Small intestine (tissue), 7 donors: ENCODE measurements around the gene GJD4. TPM values are rescaled to one million over a fixed set of nuclear protein-coding genes. Genes with fewer than 3 reads are reported as not detected.

Experiments
- DNase-seq, 2 donors: peaks; one replicate each; pipeline versions ENCODE4 v3.0.0 to v3.0.0-alpha.2; 2013
- FAIRE-seq: peaks from 2 replicates; lab custom pipeline; 2012; peaks lifted over from hg19 to GRCh38; lab: Jason Lieb, UNC
- H3K27ac ChIP-seq, 3 donors: one replicate each; pipeline ENCODE4 v1.5.1; 2013; ENCODE audit warnings: low read length in 2 of 3, mild to moderate bottlenecking in 2 of 3, control low read depth in 1 of 3, inconsistent platforms in 1 of 3, low read depth in 1 of 3, moderate library complexity in 1 of 3
- H3K27me3 ChIP-seq, 3 donors: one replicate each; pipeline ENCODE4 v1.6.1; 2013; ENCODE audit warnings: low read length in 3 of 3, inconsistent platforms in 1 of 3; ENCODE audit not compliant: control insufficient read depth in 3 of 3, insufficient read depth in 3 of 3
- H3K36me3 ChIP-seq, 3 donors: one replicate each; pipeline ENCODE4 v1.6.1; 2013; ENCODE audit warnings: low read length in 3 of 3, inconsistent platforms in 1 of 3, low read depth in 1 of 3, mild to moderate bottlenecking in 1 of 3, moderate library complexity in 1 of 3; ENCODE audit not compliant: control insufficient read depth in 3 of 3, insufficient read depth in 2 of 3
- H3K4me1 ChIP-seq, 3 donors: one replicate each; pipeline ENCODE4 v1.6.1; 2013; ENCODE audit warnings: low read length in 2 of 3, inconsistent platforms in 1 of 3, low read depth in 1 of 3, mild to moderate bottlenecking in 1 of 3, moderate library complexity in 1 of 3; ENCODE audit not compliant: control insufficient read depth in 3 of 3, insufficient read depth in 2 of 3
- H3K4me3 ChIP-seq, 3 donors: one replicate each; pipeline ENCODE4 v1.5.1; 2013; ENCODE audit warnings: low read length in 3 of 3, control low read depth in 1 of 3, inconsistent platforms in 1 of 3, low read depth in 1 of 3, mild to moderate bottlenecking in 1 of 3, moderate library complexity in 1 of 3
- H3K9me3 ChIP-seq, 2 donors: one replicate each; pipeline ENCODE4 v1.6.1; 2013; ENCODE audit warnings: low read depth in 1 of 2, low read length in 1 of 2; ENCODE audit not compliant: control insufficient read depth in 2 of 2, insufficient read depth in 1 of 2
- WGBS, 3 donors: extraction: QIAGEN DNeasy Blood & Tissue Kit; methylation state at CpG; one replicate each; pipeline ENCODE4 v1.1.7; 2013; 5-methylcytosine and 5-hydroxymethylcytosine counted together
- polyA plus RNA-seq, 4 donors: library from polyadenylated mRNA; stranded (reverse) in 3 of 4; unstranded in 1 of 4; fragments of 200-250 nt in 3 of 4; fragments of 120-200 nt in 1 of 4; gene quantifications; one replicate each; pipeline versions ENCODE4 v1.2.1 to v1.2.3, GENCODE V29; 2013
- donor health status: healthy with polysubstance abuse.
- donor health status: control.
- donor health status: control.
- donor health status: Bipolar disorder and iron deficiency.
- donor health status: healthy.

The GJD4 gene
- polyA plus RNA-seq, 4 donors, result 0.03 to 0.09 TPM; not detected in 2

DNA sequence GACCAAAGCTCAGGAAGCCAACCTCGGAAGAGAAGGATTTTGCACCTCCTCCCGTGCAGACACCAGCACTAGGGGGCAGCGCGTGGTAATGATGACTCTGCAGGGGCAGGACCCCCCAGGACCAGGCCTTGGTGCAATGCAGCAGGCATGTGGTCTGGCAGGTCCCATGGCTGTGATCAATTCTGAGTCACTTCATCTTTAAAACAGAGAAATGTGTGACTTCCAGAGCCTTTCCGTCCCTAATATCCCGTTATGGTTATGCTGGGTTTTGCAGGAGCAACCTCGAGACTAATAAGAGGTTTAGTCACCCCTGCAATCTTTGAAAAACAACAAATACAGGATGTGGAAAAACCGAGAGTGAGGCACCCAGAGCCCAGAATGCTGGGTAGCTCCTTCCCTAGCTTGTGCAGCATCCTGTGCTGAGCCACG, 30.2 kb upstream of the GJD4 start:
- DNase-seq (no peak), FAIRE-seq (no peak)
- no peaks in the 10 kb centered on the region for H3K27me3 ChIP-seq
- H3K4me1 ChIP-seq, result no peaks in the 10 kb centered on the region
- H3K36me3 ChIP-seq, result peaks cover 0 to 26% (median 2%) of the 10 kb centered on the region in 3 donors
- no peak overlapping the region for H3K27ac ChIP-seq
- 83 to 87% (median 86%) methylated on average over 9 of the region's 9 CpGs for WGBS, 3 donors
- no peak overlapping the region for H3K4me3 ChIP-seq
- H3K9me3 ChIP-seq, result peaks cover 0 to 5% of the 10 kb centered on the region in 2 donors

- no peaks in the 10 kb centered on the region for H3K27me3 ChIP-seq
- no peaks in the 10 kb centered on the region for H3K4me1 ChIP-seq
- 94 to 96% (median 94%) methylated on average over 9 of the region's 9 CpGs for WGBS, 3 donors
- no peak for DNase-seq
- peaks cover 0 to 26% (median 2%) of the 10 kb centered on the region in 3 donors for H3K36me3 ChIP-seq
- no peak overlapping the region for H3K27ac ChIP-seq
- peaks cover 0 to 5% of the 10 kb centered on the region in 2 donors for H3K9me3 ChIP-seq
- H3K4me3 ChIP-seq, result no peak overlapping the region
- no peak for FAIRE-seq
Observed at GRCh38 chr10:35575640-35576039, 29.5 kb upstream of the GJD4 start.

DNA sequence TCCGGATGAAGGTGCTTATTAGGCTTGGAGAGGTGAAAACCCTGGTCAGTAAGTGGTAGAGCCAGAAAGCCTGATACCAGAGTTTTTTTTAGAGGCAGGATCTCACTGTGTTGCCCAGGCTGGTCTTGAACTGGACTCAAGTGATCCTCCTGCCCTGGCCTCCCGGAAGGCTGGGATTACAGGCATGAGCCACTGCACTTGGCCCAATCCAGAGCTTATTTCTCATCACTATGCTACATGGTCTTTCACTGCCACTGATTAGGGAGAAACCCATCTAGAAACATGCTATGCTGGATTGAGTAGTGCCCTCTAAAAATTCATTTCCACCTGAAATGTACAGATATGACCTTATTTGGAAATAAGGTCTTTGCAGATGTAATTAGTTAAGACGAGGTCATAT, 28.4 kb upstream of the GJD4 start:
- DNase-seq, result no peak
- no peak for FAIRE-seq
- WGBS, 3 donors, result 90 to 94% (median 91%) methylated on average over 3 of the region's 3 CpGs
- Histone ChIP-seq H3K27ac (no peak overlapping the region), H3K4me1 (no peaks in the 10 kb centered on the region), H3K9me3 (peaks cover 0 to 5% of the 10 kb centered on the region in 2 donors), H3K27me3 (no peaks in the 10 kb centered on the region), H3K4me3 (no peak overlapping the region), H3K36me3 (peaks cover 0 to 26% (median 2%) of the 10 kb centered on the region in 3 donors)

GRCh38 chr10:35577926-35578617, 27.1 kb upstream of the GJD4 start:
- Histone ChIP-seq H3K36me3 (peaks cover 0 to 20% (median 0%) of the 10 kb centered on the region in 3 donors), H3K4me1 (no peaks in the 10 kb centered on the region), H3K27ac (no peak overlapping the region), H3K27me3 (no peaks in the 10 kb centered on the region), H3K4me3 (no peak overlapping the region), H3K9me3 (peaks cover 0 to 5% of the 10 kb centered on the region in 2 donors)
- FAIRE-seq (no peak), DNase-seq (no peak)
- 65 to 69% (median 67%) methylated on average over 7 of the region's 7 CpGs for WGBS, 3 donors

- H3K27ac ChIP-seq, result no peak overlapping the region
- WGBS, 3 donors, result 89 to 94% (median 91%) methylated on average over 4 of the region's 4 CpGs
- no peak for DNase-seq
- no peaks in the 10 kb centered on the region for H3K4me1 ChIP-seq
- H3K4me3 ChIP-seq, result no peak overlapping the region
- FAIRE-seq, result no peak
- no peaks in the 10 kb centered on the region for H3K27me3 ChIP-seq
- H3K9me3 ChIP-seq, result peaks cover 0 to 5% of the 10 kb centered on the region in 2 donors
- peaks cover 0 to 15% (median 0%) of the 10 kb centered on the region in 3 donors for H3K36me3 ChIP-seq
Observed at GRCh38 chr10:35578618-35578956, 26.6 kb upstream of the GJD4 start.

- Histone ChIP-seq H3K27ac (no peak overlapping the region), H3K36me3 (peaks cover 0 to 12% (median 0%) of the 10 kb centered on the region in 3 donors), H3K4me3 (no peak overlapping the region), H3K4me1 (no peaks in the 10 kb centered on the region), H3K27me3 (no peaks in the 10 kb centered on the region), H3K9me3 (peaks cover 0 to 5% of the 10 kb centered on the region in 2 donors)
- FAIRE-seq (no peak), DNase-seq (no peak)
- WGBS, 3 donors, result 84 to 91% (median 91%) methylated on average over 3 of the region's 3 CpGs
Observed at GRCh38 chr10:35579116-35579515, 26.0 kb upstream of the GJD4 start.

GRCh38 chr10:35579726-35580422, 25.3 kb upstream of the GJD4 start:
- FAIRE-seq (no peak), DNase-seq (no peak)
- Histone ChIP-seq H3K9me3 (peaks cover 0 to 5% of the 10 kb centered on the region in 2 donors), H3K4me3 (no peak overlapping the region), H3K36me3 (peaks cover 0 to 6% (median 0%) of the 10 kb centered on the region in 3 donors), H3K27me3 (no peaks in the 10 kb centered on the region), H3K4me1 (no peaks in the 10 kb centered on the region), H3K27ac (no peak overlapping the region)
- WGBS, 3 donors, result 49 to 71% (median 52%) methylated on average over 12 of the region's 12 CpGs

- H3K4me1 ChIP-seq, result no peaks in the 10 kb centered on the region
- DNase-seq (no peak), FAIRE-seq (no peak)
- 73 to 84% (median 74%) methylated on average over 3 of the region's 3 CpGs for WGBS, 3 donors
- peaks cover 0 to 5% of the 10 kb centered on the region in 2 donors for H3K9me3 ChIP-seq
- H3K36me3 ChIP-seq, result peaks cover 0 to 3% (median 0%) of the 10 kb centered on the region in 3 donors
- H3K27me3 ChIP-seq, result no peaks in the 10 kb centered on the region
- H3K4me3 ChIP-seq, result no peak overlapping the region
- no peak overlapping the region for H3K27ac ChIP-seq
Observed at GRCh38 chr10:35580423-35580770, 24.7 kb upstream of the GJD4 start.
